NCI-H524 (cell line): ENCODE results near the gene BTNL9.
"Not testable (repeated sequence)": the region's sequence is repeated elsewhere in the genome, so short reads cannot be mapped to it uniquely, and the experiment has no call there.

Experiments used
- DNase-seq, 2 experiments: peaks; one replicate each; lab custom pipeline; 2025; lab: John Stamatoyannopoulos, UW

Gene BTNL9

GRCh38 chr5:181039931-181040630 is at the start of gene BTNL9:
BTNL9 (plus strand) TSS chr5:181040266; CDS start chr5:181045490, 5,224 bp downstream.
- no peak for DNase-seq

GRCh38 chr5:180990882-180991242 is 49.2 kb upstream of the BTNL9 start:
- peak in 1 of 2 experiments; percentile 2 for DNase-seq

- DNase-seq: no peak
Measured at GRCh38 chr5:181001947-181002346, 38.1 kb upstream of the BTNL9 start.

- DNase-seq: no peak
Measured at GRCh38 chr5:181005791-181006190, 34.3 kb upstream of the BTNL9 start.

GRCh38 chr5:181008136-181008535 is 31.9 kb upstream of the BTNL9 start:
- DNase-seq: no peak

- not testable (repeated sequence) for DNase-seq
Measured at GRCh38 chr5:181010018-181010417, 30.0 kb upstream of the BTNL9 start.

GRCh38 chr5:181014654-181015053 is 25.4 kb upstream of the BTNL9 start:
- DNase-seq: not testable (repeated sequence)

- DNase-seq: not testable (repeated sequence)
Measured at GRCh38 chr5:181017448-181017847, 22.6 kb upstream of the BTNL9 start.

- DNase-seq: no peak
Measured at GRCh38 chr5:181020688-181021087, 19.4 kb upstream of the BTNL9 start.

- no peak for DNase-seq
Measured at GRCh38 chr5:181024245-181025064, 15.6 kb upstream of the BTNL9 start.

GRCh38 chr5:181027452-181028031 is 12.5 kb upstream of the BTNL9 start:
- DNase-seq: no peak

GRCh38 chr5:181028032-181028819 is 11.8 kb upstream of the BTNL9 start:
- no peak for DNase-seq

GRCh38 chr5:181031716-181032115 is 8.3 kb upstream of the BTNL9 start:
- DNase-seq: no peak

- no peak for DNase-seq
Measured at GRCh38 chr5:181035991-181036815, 3.9 kb upstream of the BTNL9 start.

GRCh38 chr5:181036816-181037364 is 3.2 kb upstream of the BTNL9 start:
- DNase-seq: no peak

- DNase-seq: no peak
Measured at GRCh38 chr5:181037365-181037861, 2.7 kb upstream of the BTNL9 start.

- no peak for DNase-seq
Measured at GRCh38 chr5:181039471-181039870, 595 bp upstream of the BTNL9 start.

- no peak for DNase-seq
Measured at GRCh38 chr5:181040631-181040945, 522 bp downstream of the BTNL9 start.

GRCh38 chr5:181041043-181041442 is 977 bp downstream of the BTNL9 start:
- DNase-seq: no peak

- no peak for DNase-seq
Measured at GRCh38 chr5:181042036-181042713, 2.1 kb downstream of the BTNL9 start.
